GM20431 (cell line): ENCODE measurements around the gene COQ3.

ENCODE experiments used
- in situ Hi-C: fragments of 300-500 bp; cut with MseI, MboI; formaldehyde crosslinking; loops from one replicate; pipeline ENCODE4 v1.15.0; 2020; ENCODE audit warnings: low sequenced_read_pairs; ENCODE audit not compliant: unreplicated experiment

COQ3 gene, protein sequence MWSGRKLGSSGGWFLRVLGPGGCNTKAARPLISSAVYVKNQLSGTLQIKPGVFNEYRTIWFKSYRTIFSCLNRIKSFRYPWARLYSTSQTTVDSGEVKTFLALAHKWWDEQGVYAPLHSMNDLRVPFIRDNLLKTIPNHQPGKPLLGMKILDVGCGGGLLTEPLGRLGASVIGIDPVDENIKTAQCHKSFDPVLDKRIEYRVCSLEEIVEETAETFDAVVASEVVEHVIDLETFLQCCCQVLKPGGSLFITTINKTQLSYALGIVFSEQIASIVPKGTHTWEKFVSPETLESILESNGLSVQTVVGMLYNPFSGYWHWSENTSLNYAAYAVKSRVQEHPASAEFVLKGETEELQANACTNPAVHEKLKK

GRCh38 chr6:99393698-99394531, at the start of gene COQ3:
TSS of gene COQ3 (minus strand) at chr6:99394195. CDS start at chr6:99394179, 16 bp downstream.
- in situ Hi-C loops: no loop called here

DNA sequence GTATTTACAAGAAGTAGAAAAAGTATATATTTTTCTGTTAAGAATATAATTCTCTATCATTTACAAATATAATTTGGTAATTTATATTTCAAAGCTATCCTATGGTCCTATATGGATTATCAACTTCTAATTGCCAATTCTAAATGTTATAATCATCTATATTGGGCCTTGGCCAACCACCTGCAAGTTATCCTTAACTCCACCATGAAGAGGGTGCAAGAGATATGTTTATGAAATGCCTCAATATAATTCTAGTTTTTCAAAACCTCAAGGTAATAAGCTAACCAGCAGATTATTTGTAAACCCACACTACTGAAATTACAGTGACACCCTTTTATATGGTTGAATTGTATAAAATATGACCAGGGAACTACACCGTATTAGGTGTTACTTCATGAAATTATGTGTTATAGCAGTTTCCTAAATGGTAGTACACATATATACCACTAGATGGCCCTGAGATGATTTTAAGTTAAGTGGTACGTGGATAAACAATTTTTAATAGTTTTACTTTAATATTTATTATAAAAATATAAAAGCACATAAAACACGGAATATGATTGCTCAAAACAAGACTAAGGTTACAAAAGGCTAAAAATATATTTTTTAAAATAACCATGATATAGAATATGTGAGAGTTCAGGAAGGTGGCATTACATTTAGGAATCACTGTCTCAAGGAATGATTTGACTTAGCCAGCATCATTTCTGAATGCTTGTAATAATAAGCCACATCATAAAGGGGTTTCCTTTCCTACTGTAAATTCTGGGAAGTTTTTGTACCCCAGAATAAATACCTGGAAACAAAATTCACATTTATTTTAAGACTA, 40.9 kb upstream of the COQ3 start:
- in situ Hi-C loops: no loop called here

GRCh38 chr6:99432877-99433276, 38.9 kb upstream of the COQ3 start:
- in situ Hi-C loops: no loop called here

- in situ Hi-C loops: no loop called here
Measured at GRCh38 chr6:99431901-99432300, 37.9 kb upstream of the COQ3 start.

DNA sequence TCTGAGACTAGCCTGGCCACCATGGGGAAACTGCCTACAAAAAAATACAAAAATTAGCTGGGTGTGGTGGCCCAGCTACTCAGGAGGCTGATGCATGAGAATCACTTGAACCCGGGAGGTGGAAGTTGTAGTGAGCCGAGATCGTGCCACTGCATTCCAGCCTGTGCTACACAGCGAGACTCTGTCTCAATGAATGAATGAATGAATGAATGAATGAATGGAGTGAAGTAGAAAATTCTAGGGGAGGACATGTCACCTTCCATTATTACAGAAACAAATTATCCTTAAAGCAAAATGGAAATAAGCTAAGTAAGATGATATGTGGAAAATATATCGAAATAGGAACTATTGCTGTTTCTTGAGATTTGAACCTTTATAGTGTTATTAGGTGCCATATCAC, 34.0 kb upstream of the COQ3 start:
- in situ Hi-C loops: no loop called here

DNA sequence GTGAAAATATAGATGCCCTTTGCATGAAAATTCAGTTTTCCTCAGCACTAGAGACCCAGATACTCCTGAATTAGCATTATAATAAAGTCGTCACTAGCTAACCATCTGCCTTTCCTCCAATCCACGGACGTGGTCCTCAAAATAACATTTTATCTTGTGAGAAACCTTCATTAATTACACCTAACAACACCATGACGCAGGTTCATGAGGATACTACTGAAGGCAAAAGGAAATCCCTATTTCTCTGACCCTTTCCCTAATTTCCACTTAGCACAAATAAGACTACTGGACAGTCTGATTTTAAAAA, 32.4 kb upstream of the COQ3 start:
- in situ Hi-C loops: no loop called here

- in situ Hi-C loops: no loop called here
Measured at GRCh38 chr6:99425647-99426450, 31.9 kb upstream of the COQ3 start.

DNA sequence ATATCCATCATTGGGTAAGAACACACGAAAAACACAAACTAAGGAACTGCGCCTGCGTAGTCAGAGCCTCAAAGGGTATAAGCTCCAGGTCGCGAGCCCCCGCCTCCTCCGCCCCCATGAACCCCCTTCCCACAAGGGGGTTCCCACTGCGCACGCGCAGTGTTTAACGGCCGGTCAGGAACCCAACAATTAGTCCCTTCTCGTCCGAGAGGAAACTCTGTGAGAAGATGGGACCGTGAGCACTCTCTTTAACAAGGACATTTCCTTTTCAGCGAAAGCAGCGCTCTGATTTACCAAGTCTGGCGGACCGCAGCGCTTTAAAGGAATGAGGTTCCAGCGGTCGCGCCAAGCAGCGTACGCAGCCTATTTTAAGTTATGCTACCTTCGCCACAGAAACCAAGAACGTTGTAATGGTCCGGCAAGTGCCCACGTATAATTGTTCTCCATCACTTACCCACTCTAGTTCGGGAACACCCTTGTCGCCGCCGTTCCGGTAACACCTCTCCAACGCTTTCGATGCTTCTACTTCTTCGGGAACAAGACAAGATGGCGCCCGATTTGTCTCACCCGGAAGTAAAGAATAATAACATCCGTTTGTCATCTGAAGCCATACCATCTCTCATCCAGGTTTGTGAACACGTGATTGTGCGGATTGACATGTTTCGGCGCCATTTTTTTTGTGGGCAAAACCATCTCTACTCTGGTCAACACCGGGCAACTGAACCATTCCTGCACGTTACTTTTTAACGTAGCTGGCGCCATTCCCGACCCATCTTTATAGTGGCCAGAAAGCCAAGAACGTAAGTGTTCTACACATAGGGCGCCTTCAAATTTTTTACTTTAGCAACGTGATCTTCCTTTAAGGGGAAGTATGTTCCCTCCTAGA, 31.0 kb upstream of the COQ3 start, which contains the start of gene PNISR:
TSS of gene PNISR (minus strand) at position 548 of the 886 bp plus-strand sequence. CDS start 10,649 bp downstream, outside the sequence.
- in situ Hi-C loops: no loop called here

DNA sequence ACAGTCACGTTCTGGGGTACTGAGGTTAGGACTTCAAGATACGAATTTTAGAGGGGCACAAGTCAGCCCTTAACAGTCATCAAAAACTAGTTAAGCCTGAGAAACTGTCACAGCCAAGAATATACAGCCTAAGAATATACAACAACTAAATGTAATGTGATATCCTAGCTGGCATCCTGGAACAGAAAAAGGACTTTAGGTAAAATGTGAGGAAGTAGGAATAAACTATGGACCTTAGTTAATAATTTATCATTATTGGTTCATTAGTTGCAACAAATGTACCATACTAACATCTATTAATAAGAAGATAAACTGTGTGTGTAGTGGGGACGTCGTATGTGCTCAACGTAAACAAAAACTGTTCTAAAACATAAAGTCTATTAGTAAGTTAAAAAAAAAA, 30.0 kb upstream of the COQ3 start:
- in situ Hi-C loops: no loop called here

GRCh38 chr6:99422912-99423311, 28.9 kb upstream of the COQ3 start:
- in situ Hi-C loops: no loop called here

- in situ Hi-C loops: no loop called here
Measured at GRCh38 chr6:99416892-99417767, 23.1 kb upstream of the COQ3 start.

GRCh38 chr6:99416226-99416625, 22.2 kb upstream of the COQ3 start:
- in situ Hi-C loops: no loop called here

DNA sequence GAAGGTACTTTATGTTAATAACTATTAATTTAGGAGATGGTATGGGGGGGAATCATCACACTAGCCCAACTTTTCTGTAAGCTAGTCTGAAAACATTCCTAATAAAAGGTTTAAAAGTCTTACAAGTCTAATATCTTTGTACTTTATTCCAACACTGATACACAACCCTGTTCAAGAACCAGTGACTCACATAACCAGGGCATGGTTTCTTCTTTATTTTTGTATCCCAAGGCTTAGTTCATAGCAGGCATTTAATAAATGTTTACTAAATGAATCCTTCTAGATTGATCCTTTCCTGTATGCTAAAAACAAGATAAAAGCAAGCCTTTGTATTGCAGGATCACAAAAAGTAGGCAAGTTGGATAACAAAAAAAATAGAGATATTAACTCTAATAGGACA, 21.5 kb upstream of the COQ3 start:
- in situ Hi-C loops: no loop called here

DNA sequence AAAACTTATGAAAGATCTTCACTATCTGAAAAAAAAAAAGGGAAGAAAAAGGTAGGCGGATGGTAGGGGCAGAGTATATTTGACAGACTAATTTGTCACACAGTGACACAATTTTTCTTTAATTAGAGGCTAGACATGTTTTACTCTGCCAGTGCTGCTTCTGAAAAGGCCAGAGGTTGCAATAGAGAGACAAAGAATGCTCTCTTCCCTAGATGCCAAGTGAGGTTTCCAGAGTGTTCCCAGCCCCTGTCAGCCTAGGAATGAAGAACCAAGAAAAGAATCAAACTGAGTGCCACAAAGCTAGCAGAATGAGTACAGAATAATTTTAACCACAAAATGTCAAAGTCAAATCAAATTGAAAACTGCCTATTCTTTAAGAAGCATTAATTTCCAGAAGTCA, 18.1 kb upstream of the COQ3 start:
- in situ Hi-C loops: no loop called here

- in situ Hi-C loops: no loop called here
Measured at GRCh38 chr6:99409672-99410071, 15.7 kb upstream of the COQ3 start.

GRCh38 chr6:99407076-99407475, 13.1 kb upstream of the COQ3 start:
- in situ Hi-C loops: no loop called here

GRCh38 chr6:99402448-99402847, 8.5 kb upstream of the COQ3 start:
- in situ Hi-C loops: no loop called here

- in situ Hi-C loops: no loop called here
Measured at GRCh38 chr6:99397287-99397686, 3.3 kb upstream of the COQ3 start.
